Measurements from ENCODE around the gene GRIN3B.
A peak's percentile ranks its signal among the peaks of the same experiment; 100 is the strongest.

GRIN3B gene

DNA sequence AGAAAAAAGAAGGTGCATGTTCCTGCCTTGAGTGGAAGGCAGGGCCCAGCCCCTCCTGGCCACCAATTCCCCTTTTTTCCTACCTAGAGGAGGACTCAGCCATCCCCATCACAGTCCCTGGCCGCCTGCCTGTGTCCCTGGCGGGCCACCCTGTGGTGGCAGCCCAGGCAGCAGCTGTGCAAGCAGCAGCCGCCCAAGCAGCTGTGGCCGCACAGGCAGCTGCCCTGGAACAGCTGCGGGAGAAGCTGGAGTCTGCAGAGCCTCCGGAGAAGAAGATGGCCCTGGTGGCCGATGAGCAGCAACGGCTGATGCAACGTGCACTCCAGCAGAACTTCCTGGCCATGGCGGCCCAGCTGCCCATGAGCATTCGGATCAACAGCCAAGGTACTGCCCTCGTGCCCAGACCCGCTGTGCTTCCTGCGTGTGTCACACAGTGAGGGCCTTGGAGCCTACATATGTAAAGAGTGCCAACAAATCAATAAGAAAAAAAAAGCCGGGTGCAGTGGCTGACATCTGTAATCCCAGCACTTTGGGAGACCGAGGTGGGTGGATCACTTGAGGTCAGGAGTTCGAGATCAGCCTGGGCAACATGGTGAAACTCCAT lies 33.6 kb upstream of the GRIN3B start:
- DNase-seq = peak; percentile 49

DNA sequence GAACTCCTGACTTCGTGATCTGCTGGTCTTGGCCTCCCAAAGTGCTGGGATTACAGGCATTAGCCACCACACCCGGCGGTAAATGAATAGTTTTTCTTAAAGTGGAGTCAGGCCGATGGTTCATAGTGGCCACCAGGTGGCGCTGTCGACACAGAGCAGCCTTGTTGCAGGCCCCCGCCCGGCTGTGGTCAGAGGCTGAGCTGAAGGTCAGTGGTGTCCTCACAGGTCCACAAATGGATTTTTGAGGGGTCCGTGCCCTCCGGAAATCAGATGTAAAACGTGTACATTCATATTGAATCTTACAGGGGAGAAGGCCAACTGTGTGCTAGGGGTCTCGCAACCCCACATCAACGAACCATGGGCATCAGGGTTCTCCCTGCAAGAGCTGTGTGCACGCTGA lies 29.5 kb upstream of the GRIN3B start:
- peak; percentile 20 for DNase-seq

DNA sequence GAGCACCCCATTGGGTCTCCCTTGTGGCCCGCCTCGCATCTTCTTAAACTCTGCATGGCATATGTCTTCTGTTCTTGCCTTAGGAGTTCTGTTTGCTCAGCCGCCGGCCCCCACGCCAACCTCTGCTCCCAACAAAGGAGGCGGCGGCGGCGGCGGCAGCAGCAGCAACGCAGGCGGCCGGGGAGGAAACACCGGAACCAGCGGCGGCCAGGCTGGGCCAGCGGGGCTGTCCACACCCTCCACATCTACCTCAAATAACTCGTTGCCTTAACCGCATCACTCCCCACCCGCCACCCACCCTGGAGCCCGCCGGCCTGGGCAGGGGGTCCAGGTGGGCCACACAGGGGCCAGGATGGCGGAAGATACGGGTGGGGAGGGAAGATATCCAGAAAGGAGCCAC lies 28.4 kb upstream of the GRIN3B start:
- no peak for DNase-seq

DNA sequence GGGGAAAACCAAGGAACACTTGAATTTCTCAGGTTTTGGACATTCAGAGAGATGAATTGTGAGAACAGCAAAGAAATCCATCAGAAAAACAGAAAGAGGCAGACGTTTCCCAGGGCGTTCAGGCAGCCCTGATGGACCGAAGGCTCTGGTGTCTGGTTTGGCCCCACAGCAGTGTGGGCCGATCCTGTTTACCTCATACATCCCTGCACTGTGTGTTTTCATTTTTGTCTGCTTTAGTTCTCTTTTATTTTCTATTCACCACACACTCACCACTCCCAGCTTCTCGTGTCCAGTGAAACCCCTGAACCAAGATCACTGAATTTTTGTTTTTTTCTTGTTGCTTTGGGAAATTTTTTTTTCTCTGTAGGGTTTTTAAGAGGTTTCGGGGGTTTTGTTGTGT lies 27.9 kb upstream of the GRIN3B start:
- DNase-seq = no peak

DNA sequence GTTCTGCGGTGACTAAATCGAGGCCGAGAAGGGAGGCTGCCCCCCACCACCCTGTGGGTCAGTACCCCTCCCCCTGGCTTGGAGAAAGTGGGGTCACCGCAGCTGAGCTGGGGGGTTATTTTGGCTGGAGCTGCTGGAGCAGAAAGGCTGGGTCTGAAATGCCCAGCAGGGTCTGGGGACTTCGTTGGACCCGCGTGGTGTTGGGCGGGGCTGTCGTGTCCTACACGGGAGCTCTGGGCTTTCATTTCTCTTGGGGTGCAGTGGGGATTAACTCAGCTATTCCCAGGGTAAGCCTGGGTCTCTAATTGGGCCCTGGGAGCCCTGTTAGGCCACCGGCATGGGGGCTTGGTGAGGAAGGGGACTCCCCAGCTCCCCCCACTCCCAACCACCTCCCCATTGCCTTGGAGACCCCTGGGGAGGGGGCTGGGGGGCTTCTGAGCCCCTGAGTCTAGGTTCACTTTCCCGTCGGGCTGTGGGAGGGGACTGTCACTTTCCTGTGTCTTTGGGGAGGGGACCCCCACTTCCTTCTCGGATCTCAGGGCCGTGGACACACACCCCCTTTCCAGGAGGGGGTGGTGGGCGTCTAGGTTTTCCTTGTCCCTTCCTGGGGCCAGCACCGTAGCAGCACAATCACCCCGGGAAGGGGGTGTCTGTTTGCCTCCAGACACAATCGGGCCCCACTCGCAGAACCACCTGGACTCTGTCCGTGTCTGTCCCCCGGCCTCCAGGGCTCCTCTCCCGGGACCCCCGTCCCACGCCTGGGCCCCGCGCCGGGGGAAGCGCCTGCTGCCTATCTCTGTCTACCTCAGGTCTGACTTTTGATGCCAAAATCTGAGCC lies 26.3 kb upstream of the GRIN3B start:
- no peak for DNase-seq

DNA sequence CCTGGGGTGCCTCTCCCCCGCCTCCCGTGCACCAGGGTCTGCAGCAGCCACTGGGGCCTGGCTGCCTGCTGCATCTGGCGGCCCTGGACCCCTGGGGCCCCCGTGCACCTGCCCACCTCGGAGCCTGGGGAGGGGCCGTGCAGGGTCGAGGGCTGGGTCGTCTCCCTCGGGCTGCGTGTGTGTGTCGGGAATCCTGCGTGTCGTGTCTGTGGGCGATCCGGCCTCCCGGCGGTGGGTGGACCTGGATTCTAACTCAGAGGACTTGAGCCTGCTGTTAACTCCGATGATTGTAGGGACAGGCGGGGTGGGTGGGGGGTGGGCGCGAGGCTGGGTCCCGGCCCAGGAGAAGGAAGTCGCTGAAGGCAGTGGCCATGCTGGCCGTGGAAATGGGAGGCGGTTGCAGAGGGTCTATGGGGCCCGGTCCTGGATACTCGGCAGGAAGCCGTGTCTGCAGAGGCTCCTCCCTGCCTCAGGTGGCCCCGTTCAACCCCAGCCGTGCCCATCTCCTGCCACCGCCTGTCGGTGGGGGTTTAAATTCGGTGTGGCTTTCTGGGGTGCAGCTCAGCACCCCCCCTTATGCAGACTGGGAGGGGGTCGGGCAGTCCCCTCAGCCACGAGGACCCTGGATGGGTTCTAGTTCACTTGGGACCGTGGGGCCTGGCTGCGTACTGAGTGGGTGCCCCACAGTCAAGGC lies 25.5 kb upstream of the GRIN3B start:
- DNase-seq = no peak

DNA sequence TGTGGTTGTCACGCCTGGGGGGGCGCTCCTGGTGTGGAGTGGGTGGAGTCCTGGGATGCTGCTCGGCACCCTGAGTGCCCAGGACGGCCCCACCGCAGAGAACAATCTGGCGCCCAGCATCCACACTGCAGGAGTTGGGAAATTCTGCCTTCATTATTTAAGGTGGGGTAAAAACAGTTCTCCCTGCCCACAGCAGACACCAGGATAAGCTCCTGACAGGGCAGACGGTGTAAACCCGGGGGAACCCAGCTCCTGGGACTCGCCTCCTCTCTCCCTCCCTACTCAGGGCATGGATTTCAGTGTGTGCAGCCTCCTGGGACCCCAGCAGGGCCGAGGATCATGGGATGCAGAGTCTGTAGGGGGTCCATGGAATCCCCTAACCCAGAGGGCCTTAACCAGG lies 23.7 kb upstream of the GRIN3B start:
- no peak for DNase-seq

DNA sequence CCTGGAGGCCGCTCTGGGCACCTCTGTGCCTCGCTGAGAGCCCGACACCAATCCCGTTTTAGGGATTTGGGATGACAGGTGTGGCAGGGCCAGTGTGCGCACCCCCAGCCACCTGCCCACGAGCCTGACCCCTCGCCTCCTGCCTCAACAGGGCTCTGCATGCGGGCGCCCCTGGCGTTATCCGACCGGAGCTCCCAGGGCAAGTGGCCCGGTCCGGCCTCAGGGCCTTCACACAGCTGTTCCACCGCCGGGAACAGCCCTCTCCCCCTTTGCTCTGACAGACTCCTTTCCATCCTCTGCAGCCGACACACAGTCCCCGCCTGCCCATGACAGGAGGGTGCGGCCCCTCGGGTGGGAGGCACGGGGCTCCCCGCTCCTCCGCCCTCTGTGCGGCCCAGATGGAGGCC lies 23.2 kb upstream of the GRIN3B start:
- DNase-seq = no peak

DNA sequence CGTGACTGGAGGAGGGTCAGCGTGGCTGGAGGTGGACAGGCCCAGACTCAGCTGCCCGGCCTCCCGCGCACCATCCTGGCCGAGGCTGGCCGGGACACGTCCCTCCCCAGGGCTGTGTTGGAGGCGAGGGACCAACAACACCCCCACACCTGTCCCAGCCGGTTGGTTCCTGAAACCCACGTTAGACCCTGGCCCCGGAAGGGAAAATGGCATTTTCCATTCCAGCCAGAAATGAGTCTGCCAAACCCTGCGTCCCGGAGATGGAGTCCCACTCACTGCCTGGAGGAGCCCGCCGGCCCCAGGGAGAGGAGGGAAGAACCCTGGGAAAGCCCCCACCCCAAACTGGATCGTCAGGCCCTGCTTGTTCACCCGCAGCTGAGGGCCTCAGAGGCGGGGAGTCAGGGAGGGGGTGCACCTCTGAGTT lies 20.9 kb upstream of the GRIN3B start:
- no peak for DNase-seq

DNA sequence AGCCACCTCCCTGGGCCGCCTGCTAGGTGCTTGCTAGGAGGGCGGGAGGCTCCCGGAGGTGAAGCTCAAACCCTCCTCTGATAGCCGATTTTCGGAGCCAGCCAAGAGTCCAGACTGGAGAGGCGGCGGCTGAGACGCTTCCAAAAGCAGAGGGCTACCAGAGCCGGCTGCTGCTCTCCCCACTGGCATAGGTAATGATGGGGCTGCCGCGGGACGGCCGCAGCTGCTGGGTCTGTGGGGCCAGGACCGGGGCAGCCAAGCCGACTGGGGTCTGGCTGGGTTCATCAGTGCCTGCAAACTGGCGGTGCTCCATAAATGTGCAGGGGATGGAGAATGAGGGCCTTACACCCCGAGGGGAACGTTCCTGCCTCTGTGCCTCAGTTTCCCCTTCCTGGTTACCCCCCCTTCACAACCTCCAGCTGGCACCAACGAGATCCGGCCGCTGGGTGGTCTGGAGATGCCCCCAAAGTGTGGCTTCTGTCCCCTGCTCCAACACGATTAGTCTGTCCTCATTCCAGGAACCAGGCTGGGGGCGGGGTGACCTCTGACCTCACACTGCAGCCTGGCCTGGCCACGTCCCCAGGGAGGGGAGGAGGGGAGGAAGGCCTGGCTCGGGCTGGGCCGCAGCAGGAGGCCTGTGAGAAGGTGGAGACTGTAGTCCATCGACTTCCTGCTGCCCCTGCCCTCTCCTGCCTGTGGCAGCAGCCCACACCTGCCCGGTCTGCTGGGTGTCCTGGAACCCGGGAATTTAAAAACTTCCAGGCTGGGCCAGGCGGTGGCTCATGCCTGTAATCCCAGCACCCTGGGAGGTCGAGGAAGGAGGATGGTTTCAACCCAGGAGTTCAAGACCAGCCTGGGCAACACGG lies 19.9 kb upstream of the GRIN3B start:
- DNase-seq = peak; percentile 42

DNA sequence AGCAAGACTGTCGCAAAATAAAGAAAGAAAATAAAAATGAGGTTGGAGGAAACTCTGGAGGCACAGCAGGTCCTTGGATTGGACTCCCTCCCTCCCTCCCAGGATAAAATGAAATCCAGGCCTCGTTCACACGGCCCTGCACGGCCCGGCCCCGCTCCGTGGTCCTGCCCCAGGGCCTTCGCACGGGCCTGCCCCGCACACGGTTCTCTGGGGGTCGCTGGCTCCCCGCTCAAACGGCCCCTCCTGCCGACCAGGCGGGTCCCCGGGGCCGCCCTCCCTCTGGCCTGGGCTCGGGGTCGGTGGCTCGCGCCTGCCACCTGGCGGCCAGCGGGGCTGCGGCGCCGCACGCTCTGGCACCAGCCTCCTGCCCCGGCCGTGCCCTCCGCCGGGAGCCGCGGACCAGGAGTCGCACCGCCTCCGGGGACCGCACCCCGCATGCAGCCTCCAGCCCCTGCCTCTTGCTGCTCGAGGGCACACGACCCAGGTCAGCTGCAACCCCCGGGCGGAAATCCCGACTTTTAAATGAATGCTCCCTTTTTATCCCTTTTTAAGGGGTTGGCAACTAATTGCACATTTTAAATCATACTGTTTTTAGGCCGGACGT lies 17.6 kb upstream of the GRIN3B start:
- peak; percentile 71 for DNase-seq

DNA sequence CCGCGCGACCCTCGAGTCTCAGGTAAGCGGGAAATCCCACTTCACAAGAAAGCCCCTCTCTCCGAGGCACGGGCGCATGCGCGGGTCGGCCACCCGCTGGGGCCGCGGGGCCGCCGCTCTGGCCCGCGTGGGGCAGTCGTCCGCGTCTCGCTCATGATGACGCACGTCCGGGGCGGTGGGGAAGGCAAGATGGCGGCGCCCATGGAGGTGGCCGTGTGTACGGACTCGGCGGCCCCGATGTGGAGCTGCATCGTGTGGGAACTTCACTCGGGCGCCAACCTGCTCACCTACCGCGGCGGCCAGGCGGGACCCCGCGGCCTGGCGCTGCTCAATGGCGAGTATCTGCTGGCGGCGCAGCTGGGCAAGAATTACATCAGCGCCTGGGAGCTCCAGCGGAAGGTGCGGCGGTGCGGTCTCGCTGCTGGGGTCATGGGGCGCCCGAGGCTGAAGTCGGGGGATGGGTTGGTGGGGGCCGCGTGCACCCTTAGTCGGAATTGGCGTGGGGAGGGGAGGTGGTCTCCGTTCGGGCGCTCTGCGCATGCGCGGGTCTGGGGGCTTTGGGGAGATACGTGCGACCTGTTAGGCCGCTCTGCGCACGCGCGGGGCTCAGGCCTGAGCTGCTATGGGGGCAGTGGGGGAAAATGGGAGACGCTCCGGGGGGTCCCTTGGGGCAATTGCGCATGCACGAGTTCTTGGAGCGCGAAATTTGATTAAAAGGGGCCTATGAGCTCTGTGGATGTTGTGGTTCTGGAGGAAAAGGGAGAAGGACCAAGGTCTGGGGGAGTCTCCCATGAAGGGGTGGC lies 15.9 kb upstream of the GRIN3B start, which contains the start of gene WDR18:
Gene WDR18, plus strand, starts transcription at position 181 of the 803 bp plus-strand sequence. Its CDS starts 9 bp downstream, at position 190.
- peak; percentile 92 for DNase-seq

DNA sequence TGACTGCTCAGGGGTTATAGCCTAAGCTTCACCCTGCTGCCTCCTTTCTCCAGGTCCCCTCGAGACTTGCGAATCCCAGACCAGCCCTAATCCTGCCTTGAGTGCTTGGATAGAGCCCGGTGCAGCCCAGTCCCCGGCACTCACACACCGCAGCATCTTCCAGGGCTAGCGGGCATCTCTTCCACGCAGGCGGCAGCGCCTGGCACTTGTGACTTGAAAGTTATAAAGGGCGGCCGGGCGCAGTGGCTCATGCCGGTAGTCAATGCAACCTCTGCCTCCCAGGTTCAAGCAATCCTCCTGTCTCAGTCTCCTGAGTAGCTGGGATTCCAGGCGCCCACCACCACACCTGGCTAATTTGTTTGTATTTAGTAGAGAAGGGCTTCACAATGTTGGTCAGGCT lies 14.1 kb upstream of the GRIN3B start:
- DNase-seq = no peak

DNA sequence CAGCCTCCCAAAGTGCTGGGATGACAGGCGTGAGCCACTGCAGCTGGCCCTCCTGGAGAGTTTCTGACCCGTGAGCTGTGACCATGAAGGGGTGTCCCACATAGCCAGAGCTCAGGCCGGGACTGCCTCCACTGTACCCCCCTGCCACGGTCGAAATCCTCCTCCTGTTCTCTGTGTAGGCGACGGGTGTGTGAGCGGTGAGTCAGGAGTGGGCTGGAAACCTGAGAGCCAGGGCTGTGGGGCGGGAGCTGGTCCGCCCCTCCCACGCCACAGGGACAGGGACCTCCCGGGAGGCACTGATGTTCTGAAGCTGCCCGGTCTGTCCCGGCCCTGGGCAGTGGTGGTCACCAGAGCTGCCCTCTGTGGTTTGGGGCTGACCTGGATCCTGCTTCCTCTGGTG lies 12.1 kb upstream of the GRIN3B start:
- no peak for DNase-seq

DNA sequence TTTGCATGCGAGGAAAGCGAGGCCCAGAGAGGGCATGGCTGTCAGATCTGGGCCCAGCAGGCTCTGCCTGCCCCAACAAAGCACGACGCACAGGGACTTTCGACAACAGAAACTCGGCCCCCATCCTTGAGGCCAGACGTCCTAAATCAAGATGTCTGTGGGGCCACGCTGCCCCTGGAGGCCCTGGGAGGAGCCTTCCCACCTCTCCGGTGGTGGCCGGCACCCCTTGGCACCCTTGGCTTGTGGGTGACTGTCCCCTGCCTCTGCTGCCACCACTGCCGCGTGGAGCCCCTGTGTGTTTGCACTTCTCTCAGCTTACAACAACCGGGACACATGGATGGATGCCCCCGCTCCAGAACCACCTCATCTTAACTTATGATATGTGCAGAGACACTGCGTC lies 11.7 kb upstream of the GRIN3B start:
- DNase-seq = no peak

DNA sequence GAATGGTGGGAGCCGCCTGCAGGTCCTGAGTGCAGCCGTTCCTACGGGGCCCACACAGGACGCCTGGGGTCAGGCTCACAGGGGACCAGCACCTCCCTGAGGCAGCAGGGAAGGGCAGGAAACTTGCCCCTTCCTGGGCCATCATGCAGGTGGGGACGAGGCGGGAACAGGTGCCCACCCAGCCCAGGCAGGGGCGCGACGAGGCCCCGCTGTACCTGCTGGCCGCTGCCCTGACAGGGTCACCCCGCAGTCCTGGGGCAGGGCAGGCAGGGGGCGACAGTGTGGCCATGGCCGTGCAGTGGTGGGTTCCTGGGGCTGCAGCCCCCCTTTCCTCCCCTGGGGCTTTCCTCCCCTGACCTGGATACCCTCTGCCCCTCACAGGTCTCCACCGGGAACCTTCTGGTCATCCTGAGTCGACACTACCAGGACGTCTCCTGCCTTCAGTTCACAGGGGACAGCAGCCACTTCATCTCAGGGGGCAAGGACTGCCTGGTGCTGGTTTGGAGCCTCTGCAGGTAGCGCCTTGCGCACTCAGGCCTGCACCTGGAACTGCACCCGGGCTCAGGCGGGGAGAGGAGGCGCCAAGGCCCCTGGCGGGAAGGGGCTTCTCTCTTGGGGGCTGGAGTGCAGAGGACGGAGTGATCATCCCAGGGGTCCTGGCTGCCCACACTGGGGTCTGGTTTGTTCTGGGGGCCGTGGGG lies 10.7 kb upstream of the GRIN3B start:
- DNase-seq = peak; percentile 30

DNA sequence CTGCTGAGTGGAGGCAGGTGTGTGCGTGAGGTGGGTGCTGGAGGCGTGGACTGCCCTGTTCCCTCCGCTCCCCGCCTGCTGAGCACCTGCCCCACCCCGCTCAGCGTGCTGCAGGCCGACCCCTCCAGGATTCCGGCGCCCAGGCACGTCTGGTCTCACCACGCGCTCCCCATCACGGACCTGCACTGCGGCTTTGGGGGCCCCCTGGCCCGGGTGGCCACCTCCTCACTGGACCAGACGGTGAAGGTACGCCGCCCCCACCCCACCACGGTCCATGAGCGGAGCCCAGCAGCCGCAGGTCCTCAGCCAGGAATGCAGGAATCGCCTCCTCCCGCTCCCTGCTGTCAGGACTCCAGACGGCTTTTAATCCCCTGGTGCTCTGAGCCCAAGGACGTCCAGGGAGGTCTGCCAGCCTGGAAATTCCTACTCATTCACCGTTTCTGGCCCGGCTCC lies 10.1 kb upstream of the GRIN3B start:
- no peak for DNase-seq

DNA sequence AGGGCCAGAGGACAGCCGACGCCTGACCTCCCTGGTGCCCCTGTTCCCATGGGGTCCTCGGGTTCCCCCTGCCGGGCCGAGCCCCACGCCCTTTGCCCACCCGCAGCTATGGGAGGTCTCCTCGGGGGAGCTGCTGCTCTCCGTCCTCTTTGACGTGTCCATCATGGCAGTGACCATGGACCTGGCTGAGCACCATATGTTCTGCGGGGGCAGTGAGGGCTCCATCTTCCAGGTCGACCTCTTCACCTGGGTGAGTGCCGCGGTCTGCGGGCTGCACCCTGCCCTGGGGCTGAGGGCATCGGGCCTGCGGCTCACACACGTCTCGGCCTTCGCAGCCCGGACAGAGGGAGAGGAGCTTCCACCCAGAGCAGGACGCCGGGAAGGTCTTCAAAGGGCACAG lies 9.5 kb upstream of the GRIN3B start:
- no peak for DNase-seq

DNA sequence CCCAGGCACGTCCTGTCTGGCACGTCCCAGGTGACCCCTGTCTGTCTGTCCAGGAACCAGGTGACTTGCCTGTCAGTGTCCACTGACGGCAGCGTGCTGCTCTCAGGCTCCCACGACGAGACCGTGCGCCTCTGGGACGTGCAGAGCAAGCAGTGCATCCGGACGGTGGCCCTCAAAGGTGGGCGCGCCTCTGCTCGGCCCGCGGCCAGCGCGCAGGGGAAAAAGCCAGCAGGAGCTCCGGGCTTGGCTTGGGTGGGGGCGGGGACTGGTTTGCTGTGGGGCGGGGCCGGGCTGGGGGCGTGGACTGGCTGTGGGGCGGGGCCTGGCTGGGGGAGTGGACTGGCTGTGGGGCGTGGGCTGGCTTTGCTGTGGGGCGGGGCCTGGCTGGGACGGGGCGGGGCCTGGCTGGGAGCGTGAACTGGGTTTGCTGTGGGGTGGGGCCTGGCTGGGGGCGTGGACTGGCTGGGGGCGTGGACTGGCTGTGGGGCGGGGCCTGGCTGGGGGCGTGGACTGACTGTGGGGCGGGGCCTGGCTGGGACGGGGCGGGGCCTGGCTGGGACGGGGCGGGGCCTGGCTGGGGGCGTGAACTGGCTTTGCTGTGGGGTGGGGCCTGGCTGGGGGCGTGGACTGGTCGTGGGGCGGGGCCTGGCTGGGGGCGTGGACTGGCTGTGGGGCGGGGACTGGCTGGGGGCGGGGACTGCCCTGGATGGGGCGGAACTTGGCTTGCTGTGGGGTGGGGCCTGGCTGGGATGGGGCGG lies 8.9 kb upstream of the GRIN3B start:
- DNase-seq = peak; percentile 67

Data from DMS53 (cell line).